NK-92 (cell line): ENCODE results near the gene MAGI2.

Source experiments
- DNase-seq: peaks from one replicate; lab custom pipeline; 2025; ENCODE audit not compliant: unreplicated experiment; lab: John Stamatoyannopoulos, UW

MAGI2 gene

GRCh38 chr7:78215199-78215598 lies 1238.3 kb downstream of the MAGI2 start:
- DNase-seq, result no peak

DNA sequence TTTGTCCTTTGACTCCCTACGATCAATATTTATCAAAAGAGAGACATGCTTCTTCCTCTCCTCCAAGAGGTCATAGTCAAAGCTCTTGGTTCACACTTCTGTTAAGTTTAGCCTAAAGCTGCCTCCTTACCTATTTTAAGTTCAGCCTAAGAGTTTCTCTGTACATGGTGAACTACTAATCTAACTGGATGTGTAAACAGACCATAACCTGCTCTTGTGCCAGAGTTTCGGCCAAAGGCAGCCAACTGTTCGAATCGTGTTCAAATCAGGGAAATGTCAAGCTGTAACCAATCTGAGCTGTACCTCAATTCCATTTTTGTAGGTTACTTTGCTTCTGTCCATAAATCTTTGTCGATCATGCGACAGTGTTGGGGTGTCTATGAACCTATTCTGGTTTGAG lies 1240.1 kb downstream of the MAGI2 start:
- DNase-seq, result no peak

- DNase-seq, result no peak
Observed at GRCh38 chr7:78212476-78213060, 1240.9 kb downstream of the MAGI2 start.

GRCh38 chr7:78207269-78207668 lies 1246.2 kb downstream of the MAGI2 start:
- DNase-seq, result no peak

DNA sequence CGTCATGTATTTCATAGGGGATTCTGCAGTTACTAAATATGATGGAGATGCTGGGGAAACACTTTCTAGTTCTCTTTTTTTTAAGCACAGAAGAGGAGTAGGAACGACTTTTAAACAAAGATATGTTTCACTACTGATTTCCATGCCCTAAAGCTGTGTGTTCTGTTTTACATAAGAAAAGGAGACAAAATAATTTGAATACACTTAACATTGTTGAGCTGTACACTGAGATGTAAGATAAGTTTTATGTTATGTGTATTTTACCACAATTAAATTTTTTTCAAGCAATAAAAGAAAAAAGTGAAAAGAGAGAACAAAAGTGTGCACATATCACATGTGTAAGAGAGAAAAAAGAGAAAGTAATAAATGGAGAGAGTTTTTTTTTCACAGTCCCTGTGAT lies 1246.7 kb downstream of the MAGI2 start:
- no peak for DNase-seq

DNA sequence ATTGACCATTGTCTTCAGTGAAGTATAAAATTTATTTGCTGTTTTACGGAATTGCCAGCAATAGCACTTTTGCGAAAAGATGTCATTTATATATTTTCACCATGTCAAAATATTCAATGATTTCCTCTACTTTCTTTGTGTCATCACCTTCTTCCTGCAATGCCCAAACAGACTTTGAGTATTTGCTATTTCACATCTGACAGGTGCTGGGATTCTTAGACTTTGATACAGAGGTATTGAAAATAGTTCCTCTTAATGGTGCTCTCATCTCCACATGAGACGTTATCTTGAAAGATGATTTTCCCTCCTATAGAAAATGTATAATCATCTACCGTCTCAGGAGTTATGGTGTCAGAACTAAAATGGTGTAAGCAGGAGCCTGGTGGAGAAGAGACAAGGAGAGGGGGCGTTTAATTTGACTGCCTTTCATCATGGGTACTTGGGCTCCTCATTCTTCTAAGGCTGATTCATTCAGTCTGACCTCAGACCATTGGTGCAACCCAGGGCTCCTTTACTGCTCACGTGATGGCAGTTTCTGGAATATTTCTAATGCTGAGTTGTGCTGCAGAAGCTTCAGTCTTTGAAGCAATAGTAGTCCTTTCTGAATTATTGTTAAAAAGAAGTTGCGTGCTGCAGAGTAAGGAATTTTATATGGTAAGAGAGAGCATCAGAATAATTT lies 1250.3 kb downstream of the MAGI2 start:
- no peak for DNase-seq

DNA sequence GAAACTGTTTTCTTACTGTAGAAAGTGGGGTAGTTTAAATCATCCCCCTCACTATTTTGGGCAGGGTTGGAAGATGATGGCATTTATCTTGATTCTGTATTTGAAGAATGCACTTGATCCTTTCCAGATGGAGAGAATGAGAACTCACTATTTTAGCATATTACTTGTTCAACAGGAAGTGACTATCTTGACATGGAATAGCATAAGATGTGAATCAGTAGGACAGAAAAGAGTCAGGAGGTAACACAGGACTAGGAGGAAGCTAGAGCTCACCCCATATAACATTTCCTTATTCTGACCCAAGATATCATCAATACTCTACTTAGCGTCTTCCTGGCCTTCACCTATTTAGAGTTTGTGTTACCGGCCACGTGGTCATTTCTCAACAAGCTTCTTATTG lies 1254.7 kb downstream of the MAGI2 start:
- DNase-seq, result no peak

DNA sequence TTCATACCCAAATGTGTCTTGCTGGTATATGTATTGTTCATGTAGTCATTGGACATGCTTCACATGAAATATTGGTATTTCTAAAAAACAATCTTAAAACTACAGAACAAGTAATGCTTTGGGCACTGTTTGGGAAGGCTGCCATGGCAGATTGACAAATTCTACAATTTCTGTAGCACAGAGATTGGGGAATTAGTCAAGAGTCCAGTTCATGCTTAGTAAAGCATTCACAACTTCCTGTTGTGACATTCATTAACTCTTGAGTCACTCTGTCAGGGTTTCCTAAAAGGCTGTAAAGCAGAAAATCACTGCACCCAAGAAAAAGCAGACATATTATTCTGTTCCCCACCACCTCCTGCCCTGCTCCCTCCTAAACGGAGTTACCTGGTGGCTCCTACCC lies 1256.0 kb downstream of the MAGI2 start:
- DNase-seq, result no peak

DNA sequence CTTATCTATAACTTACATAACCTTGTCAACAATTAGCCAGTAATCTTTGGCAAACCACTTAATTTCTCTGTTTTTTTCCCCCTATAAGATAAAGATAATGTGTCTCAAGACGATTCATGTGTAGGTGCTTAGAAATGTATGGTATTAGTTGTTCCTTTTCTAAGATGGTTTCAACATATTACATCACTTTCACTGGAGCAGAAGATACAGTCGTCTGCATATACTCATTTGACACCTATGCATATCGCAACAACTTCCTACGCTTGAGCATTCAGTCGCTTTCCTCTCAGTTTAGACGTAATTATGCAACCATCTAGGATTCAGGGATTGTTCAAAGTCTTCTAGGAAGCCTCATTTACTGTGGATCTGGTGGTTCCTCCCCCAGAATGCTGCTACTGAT lies 1258.2 kb downstream of the MAGI2 start:
- no peak for DNase-seq

DNA sequence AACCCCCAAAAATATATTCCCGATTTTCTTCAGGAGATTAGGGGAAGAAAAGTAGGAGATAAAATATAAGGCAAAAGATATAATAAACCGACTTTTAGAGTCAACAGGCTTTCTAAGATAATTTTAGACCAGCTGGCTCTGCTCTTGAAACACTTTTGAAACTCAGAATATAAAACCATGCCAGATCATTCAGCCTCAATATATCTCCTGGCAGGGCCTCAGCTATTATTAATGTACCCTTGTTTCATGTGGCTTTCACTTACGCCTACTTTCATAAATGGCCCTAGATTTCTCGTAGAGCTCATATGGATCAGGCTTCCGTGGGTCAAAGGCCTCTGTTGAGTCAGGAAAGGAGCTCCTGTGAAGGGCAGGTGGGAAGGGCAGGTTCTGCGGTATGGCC lies 1258.9 kb downstream of the MAGI2 start:
- no peak for DNase-seq

- DNase-seq, result no peak
Observed at GRCh38 chr7:78191475-78192079, 1261.9 kb downstream of the MAGI2 start.

DNA sequence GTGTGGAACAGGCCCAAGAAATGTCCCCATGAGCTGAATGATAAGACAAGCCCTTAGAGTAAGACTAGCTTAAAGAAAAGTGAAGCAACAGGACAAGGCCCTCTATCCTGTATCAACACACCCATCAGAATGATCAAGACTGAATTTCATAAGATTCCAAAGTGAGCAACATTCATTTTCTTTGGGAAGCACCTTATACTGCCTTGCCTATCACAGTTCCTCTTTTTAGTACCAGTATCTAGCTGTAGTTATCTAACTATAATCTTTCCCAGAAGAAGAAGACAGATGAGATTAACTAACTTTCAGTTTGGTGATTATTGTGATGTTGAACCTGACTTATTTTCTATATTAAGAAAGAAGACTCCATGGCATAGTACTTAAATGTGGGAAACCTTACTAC lies 1263.7 kb downstream of the MAGI2 start:
- no peak for DNase-seq

- DNase-seq, result no peak
Observed at GRCh38 chr7:78185149-78185745, 1268.2 kb downstream of the MAGI2 start.

DNA sequence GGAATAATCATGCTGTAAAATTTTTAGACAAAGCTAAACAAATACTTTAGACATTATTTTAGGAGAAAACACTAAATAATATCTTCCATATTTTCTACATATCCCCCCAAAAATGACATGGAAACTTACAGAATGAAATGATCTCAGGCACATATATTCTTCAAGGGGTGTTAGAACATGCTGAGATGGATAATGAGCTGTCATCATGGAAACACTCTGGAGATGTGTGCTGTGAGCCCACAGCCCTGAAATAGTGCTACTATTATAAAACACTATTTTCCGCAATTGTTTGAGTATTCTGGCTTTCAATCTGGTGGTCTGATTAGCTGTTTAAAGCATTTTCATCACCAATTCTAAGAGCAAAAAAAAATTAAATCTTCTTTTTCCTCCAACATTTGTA lies 1269.2 kb downstream of the MAGI2 start:
- DNase-seq, result no peak

DNA sequence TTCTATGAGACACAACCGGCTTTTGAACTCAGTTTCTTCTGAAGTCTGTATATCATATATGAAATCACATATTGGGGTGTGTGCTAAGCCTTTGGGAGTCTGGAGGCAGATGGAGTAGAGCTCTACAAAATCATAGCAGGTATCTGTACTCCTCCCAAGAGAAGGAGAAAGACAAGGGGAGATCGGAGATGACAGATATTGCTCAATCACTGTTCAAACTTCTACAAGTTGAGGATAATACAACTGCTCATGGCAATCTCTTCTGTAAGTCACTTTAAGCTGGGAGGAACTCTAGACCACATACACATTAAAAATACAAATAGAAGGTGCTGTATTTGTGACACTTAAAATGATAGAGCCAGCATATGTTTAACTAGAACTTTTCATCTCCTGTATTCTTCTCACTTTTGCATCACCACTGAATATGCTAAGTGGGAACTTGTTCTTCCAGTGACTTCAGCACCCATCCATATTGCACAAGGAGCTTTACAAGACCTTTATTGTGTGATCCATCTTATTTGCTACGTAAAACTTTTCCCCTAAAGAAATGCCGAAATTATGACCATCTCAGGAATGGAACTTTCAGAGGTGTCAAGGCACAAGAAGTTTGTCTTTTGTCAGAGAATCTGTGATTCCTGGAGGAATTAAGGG lies 1273.5 kb downstream of the MAGI2 start:
- DNase-seq, result no peak

DNA sequence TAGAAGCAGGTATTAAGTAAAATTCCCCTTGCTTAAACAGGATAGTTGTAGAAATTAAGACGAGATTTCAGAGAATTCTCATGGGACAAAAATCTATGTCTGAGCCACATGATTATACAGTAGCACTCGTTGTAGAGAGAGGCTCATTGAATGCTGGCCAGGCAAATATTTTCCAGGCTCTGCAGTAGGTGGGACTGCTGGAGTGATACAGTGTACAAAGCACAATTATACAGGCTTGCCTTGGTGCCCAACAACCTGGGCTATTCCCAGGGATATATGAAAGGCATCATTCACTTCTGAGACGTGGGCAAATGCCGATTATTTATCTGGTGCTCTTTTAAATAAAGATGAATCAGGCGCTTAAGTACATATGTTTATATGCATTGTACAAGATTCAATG lies 1274.3 kb downstream of the MAGI2 start:
- DNase-seq, result no peak

- DNase-seq, result no peak
Observed at GRCh38 chr7:78178319-78178718, 1275.1 kb downstream of the MAGI2 start.

- DNase-seq, result no peak
Observed at GRCh38 chr7:78176171-78176570, 1277.3 kb downstream of the MAGI2 start.

DNA sequence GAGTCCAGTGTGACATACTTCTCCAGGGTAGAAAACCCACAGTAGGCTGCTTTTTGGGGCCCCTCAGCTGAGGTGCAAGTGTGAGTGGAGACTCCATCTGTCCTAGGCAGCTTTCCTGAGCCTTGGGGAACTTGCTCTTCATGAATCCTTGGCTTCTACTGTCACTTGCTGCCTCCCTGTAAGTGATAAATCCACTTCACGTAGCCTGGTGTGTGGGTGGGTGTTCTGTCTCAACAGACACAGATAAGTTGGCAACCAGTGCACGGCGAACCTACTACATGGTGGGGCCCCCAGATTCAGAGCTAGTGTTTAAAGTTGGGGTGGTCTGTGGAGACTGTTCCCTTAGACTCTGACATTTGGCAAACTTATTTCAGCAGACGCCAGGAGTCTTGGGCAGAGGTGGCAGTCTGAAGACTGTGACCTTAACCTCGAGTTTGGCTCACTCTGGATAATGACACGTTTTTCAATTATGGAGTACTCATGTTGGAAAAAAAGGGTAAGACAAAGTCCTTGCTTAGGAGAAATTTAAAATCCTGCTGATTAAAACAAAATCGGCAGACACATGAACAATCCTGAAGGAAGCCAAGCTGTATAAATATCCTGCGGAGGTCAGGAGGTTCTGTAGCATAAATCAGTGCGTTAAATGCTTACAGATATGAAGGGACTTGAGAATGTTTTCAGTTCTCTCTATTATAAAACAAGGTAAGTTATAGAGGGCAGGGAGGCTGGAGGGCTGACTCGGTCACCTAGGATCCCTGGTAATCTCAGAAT lies 1278.0 kb downstream of the MAGI2 start:
- no peak for DNase-seq

DNA sequence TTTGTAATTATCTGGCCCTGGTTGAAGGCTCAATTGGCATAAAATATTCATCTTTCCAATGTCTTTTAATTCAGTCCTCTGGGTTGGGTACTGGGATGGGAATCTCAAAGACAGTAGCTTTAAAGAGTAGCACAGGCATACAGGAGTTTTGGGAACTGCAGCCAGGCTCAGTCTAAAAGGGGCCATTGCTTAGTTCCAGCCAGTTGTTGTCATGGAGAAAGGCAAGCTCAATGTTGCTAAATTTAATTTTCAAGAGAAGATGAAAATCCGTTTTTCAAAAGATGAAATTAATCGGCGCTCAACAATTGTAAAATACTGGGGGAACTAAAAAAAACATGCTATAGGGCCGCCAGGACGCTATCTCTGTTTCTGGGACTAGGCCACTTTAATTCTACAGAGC lies 1279.8 kb downstream of the MAGI2 start:
- no peak for DNase-seq

DNA sequence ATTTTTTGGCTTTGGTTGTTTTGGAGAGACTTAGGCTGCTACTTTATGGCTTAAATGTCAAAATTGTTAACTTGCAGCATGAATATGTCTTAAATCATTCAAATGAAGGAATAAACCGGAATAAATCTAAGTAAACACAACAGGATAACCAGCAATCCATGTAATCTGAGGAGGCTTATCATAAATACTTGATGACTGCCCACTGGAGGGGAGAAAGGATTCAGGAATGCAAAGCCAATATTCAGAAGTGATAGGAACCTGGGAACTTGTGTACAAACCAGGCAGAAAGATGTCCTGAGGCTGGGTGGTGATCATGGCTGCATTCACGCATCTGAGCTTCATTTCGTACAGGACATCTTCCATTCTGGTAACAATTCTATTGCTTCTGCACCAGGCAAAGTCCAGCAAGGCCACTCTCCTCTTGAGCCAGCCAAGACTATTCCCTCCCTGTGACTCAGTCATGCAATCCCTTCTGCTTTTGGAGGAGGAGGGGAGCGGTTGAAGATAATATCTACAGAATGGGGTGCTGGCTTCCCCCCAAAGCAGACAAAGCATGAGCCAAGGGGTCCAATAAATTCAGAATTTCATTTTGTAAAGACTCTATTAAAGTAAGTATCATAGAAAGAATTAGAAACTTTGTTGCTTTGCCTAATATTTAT lies 1280.4 kb downstream of the MAGI2 start:
- DNase-seq, result no peak
